Heart left ventricle (tissue), 16 donors: Measurements from ENCODE around the gene MNX1. TPM values are rescaled to one million over a fixed set of nuclear protein-coding genes. Genes with fewer than 3 reads are reported as not detected.

Source experiments
- ATAC-seq, 4 donors: fragments of 200-7000 bp; cut with Tn5 transposase; one replicate each; pipeline ENCODE4 v1.9.1; 2020 to 2022; ENCODE audit warnings: moderate library complexity in 4 of 4, mild to moderate bottlenecking in 3 of 4, moderate number of reproducible peaks in 1 of 4
- DNase-seq, 5 donors: peaks; one replicate each; pipeline ENCODE4 v3.0.0-alpha.2; 2020
- H3K27ac ChIP-seq, 12 donors: fragments of 200-600 bp; sonication (generic) in 4 of 12; one replicate each; pipeline versions ENCODE4 v1.5.0 to v1.8.0; 2016 to 2022; ENCODE audit warnings: mild to moderate bottlenecking in 2 of 12
- H3K27me3 ChIP-seq, 9 donors: fragments of 200-600 bp; sonication (generic) in 2 of 9; one replicate each; pipeline versions ENCODE4 v1.5.1 to v1.8.0; 2016 to 2022; ENCODE audit warnings: mild to moderate bottlenecking in 3 of 9
- H3K36me3 ChIP-seq, 9 donors: fragments of 200-600 bp; sonication (generic) in 2 of 9; one replicate each; pipeline versions ENCODE4 v1.5.0 to v1.8.0; 2018 to 2022; ENCODE audit warnings: mild to moderate bottlenecking in 2 of 9
- H3K4me1 ChIP-seq, 12 donors: fragments of 200-600 bp; sonication (generic) in 4 of 12; one replicate each; pipeline versions ENCODE4 v1.5.0 to v1.8.0; 2016 to 2022; ENCODE audit warnings: mild to moderate bottlenecking in 3 of 12
- H3K4me3 ChIP-seq, 12 donors: fragments of 200-600 bp; sonication (generic) in 4 of 12; one replicate each; pipeline versions ENCODE4 v1.5.0 to v1.8.0; 2017 to 2022; ENCODE audit warnings: mild to moderate bottlenecking in 9 of 12, moderate library complexity in 4 of 12
- H3K9me3 ChIP-seq, 12 donors: fragments of 200-600 bp; sonication (generic) in 4 of 12; one replicate each; pipeline versions ENCODE4 v1.5.0 to v1.8.0; 2016 to 2022; ENCODE audit warnings: mild to moderate bottlenecking in 1 of 12
- CTCF ChIP-seq, 12 donors: fragments of 200-600 bp; sonication (generic) in 4 of 12; IDR thresholded peaks; one replicate each; pipeline versions ENCODE4 v1.5.0 to v1.8.0; 2018 to 2022; ENCODE audit warnings: antibody characterized with exemption in 12 of 12, mild to moderate bottlenecking in 5 of 12
- POLR2A ChIP-seq, 2 donors: fragments of 450-650 bp; IDR thresholded peaks; one replicate each; pipeline ENCODE4 v1.6.1; 2017; ENCODE audit warnings: antibody characterized with exemption in 2 of 2, mild to moderate bottlenecking in 2 of 2, moderate library complexity in 2 of 2
- WGBS, 4 donors: extraction: QIAGEN DNeasy Blood & Tissue Kit in 2 of 4; methylation state at CpG; one replicate each; pipeline versions ENCODE4 v1.1.5 to v1.1.7; 2013 to 2018; 5-methylcytosine and 5-hydroxymethylcytosine counted together
- intact Hi-C, 10 donors: fragments of 100-400 bp; cut with DNase I; formaldehyde crosslinking; loops; one replicate each; pipeline versions ENCODE4 v1.11.1 to v1.14.2; 2022
- polyA plus RNA-seq, 2 donors: library from polyadenylated mRNA; stranded (reverse); fragments of 200-250 nt; gene quantifications; one replicate each; pipeline ENCODE4 v1.2.3, GENCODE V29; 2013
- total RNA-seq, 9 donors: library from RNA; depleted of rRNA in 2 of 9; stranded (reverse); fragments of >200 nt in 2 of 9; fragmentation: NEBNext Ultra II Directional in 3 of 9; extraction: Animal tissue kit (Norgen Biotek cat#: 25700) in 3 of 9; gene quantifications; one replicate each; pipeline versions ENCODE4 v1.1.0 to v1.2.4, GENCODE V29; 2016 to 2023
- donor health status: ischemic (EF 13 %, LVEDD 7.1; RV severe dilation, severe dysfunction).
- donor health status: healthy with polysubstance abuse.
- donor health status: DM: no; HTN: yes; CAD: no.
- donor health status: DM: no; HTN: no; CAD: no.
- donor health status: ischemic (EF 25% LVEDD 6.9; RV normal size, moderate dysfunction).
- donor health status: ischemic (EF 25% LVEDD 5.7; RV mildly dilated, moderate dysfunction).
- donor health status: healthy.
- donor health status: DM: yes; HTN: yes; CAD: no.
- donor health status: ischemic (EF 35%, LVEDD 5.7; RV mildly dilated, moderate dysfunction).
- donor health status: nonischemic (EF 11% LVEDD 7.7; RV severe dilation, severe dysfunction).
- donor health status: DM: yes; HTN: yes; CAD: no.
- donor health status: PGD.
- donor health status: ischemic (EF 29% LVEDD 5.4; RV normal size, mild dysfunction).
- donor health status: nonischemic (EF 23%, LVEDD 6.1; RV moderate dilation, normal function).

Gene MNX1
- total and polyA plus RNA-seq, 11 donors: not detected

GRCh38 chr7:156986378-156986777 is 24.1 kb downstream of the MNX1 start:
- no peak overlapping the region for H3K4me3 ChIP-seq
- DNase-seq (no peak), ATAC-seq (no peak)
- peaks cover 0 to 16% (median 4%) of the 10 kb centered on the region in 9 donors for H3K27me3 ChIP-seq
- no peaks in the 10 kb centered on the region for H3K36me3 ChIP-seq
- no peaks in the 10 kb centered on the region for H3K9me3 ChIP-seq
- no peak for TF ChIP-seq CTCF (IDR thresholded peaks at IDR 0.05)
- TF ChIP-seq POLR2A (IDR thresholded peaks at IDR 0.05): no peak
- intact Hi-C loops: no loop called here
- H3K27ac ChIP-seq: no peak overlapping the region
- H3K4me1 ChIP-seq: no peaks in the 10 kb centered on the region
- 84 to 96% (median 92%) methylated on average over 8 of the region's 8 CpGs for WGBS, 4 donors

- peaks cover 0 to 10% (median 3%) of the 10 kb centered on the region in 9 donors for H3K27me3 ChIP-seq
- H3K4me1 ChIP-seq: no peaks in the 10 kb centered on the region
- H3K4me3 ChIP-seq: no peak overlapping the region
- DNase-seq: no peak
- H3K9me3 ChIP-seq: no peaks in the 10 kb centered on the region
- H3K27ac ChIP-seq: no peak overlapping the region
- TF ChIP-seq CTCF (IDR thresholded peaks at IDR 0.05) (no peak), POLR2A (IDR thresholded peaks at IDR 0.05) (no peak)
- 78 to 87% (median 83%) methylated on average over 23 to 29 of the region's 29 CpGs for WGBS, 4 donors
- intact Hi-C loops: no loop called here
- H3K36me3 ChIP-seq: no peaks in the 10 kb centered on the region
- peak in 1 of 4 donors; percentile 37 for ATAC-seq
Measured at GRCh38 chr7:156985101-156985992, 25.1 kb downstream of the MNX1 start.

- H3K36me3 ChIP-seq: no peaks in the 10 kb centered on the region
- peaks cover 0 to 7% (median 3%) of the 10 kb centered on the region in 12 donors for H3K9me3 ChIP-seq
- H3K4me3 ChIP-seq: peak overlapping the region in 3 of 12 donors; percentile 5 to 42 (median 23)
- 79 to 84% (median 82%) methylated on average over 14 of the region's 14 CpGs for WGBS, 4 donors
- TF ChIP-seq CTCF (IDR thresholded peaks at IDR 0.05): no peak
- no peak for TF ChIP-seq POLR2A (IDR thresholded peaks at IDR 0.05)
- peak overlapping the region in 1 of 12 donors; percentile 2 for H3K27ac ChIP-seq
- intact Hi-C loops: no loop called here
- no peak for ATAC-seq
- H3K4me1 ChIP-seq: no peaks in the 10 kb centered on the region
- DNase-seq: no peak
- H3K27me3 ChIP-seq: peaks cover 0 to 4% (median 0%) of the 10 kb centered on the region in 9 donors
Measured at GRCh38 chr7:156984174-156984891, 26.1 kb downstream of the MNX1 start.

- intact Hi-C loops: loop anchor here in 1 of 10 donors (10.0 kb wide), 1 partner anchor 295 kb away; no protein-coding TSS in a partner anchor
- H3K27ac ChIP-seq: no peak overlapping the region
- H3K4me1 ChIP-seq: no peaks in the 10 kb centered on the region
- peaks cover 0 to 5% (median 0%) of the 10 kb centered on the region in 9 donors for H3K36me3 ChIP-seq
- no peaks in the 10 kb centered on the region for H3K27me3 ChIP-seq
- ATAC-seq (no peak), DNase-seq (no peak)
- 94 to 96% (median 96%) methylated on average over 4 of the region's 4 CpGs for WGBS, 4 donors
- TF ChIP-seq CTCF (IDR thresholded peaks at IDR 0.05) (no peak), POLR2A (IDR thresholded peaks at IDR 0.05) (no peak)
- H3K9me3 ChIP-seq: peaks cover 0 to 15% (median 7%) of the 10 kb centered on the region in 12 donors
- H3K4me3 ChIP-seq: no peak overlapping the region
Measured at GRCh38 chr7:156979711-156980110, 30.8 kb downstream of the MNX1 start.
